CD14-positive monocyte (primary cell): ENCODE measurements around the gene RAB3C. TPM values are rescaled to one million over a fixed set of nuclear protein-coding genes. Genes with fewer than 3 reads are reported as not detected.

ENCODE experiments used
- DNase-seq, 3 donors: peaks; one replicate each; pipeline ENCODE4 v3.0.0-alpha.2; 2011 to 2022
- H2AFZ ChIP-seq: 2 replicates; pipeline ENCODE4 v1.6.0; 2012; ENCODE audit warnings: mild to moderate bottlenecking, low read depth, low read length, inconsistent platforms; ENCODE audit not compliant: insufficient read depth, poor library complexity, severe bottlenecking
- H3K27ac ChIP-seq, 2 donors: 1 replicate in 1 of 2; 2 replicates in 1 of 2; pipeline ENCODE4 v1.5.1; 2012 to 2013; ENCODE audit warnings: low read length in 2 of 2, control low read depth in 1 of 2, inconsistent platforms in 1 of 2, low read depth in 1 of 2, mild to moderate bottlenecking in 1 of 2
- H3K27me3 ChIP-seq, 2 donors: one replicate each; pipeline versions ENCODE4 v1.6.0 to v1.6.1; 2011 to 2013; ENCODE audit warnings: low read length in 2 of 2; ENCODE audit not compliant: control insufficient read depth in 2 of 2, insufficient read depth in 2 of 2
- H3K36me3 ChIP-seq, 2 donors: replicated peaks in 1 of 2; 1 replicate in 1 of 2; 2 replicates in 1 of 2; pipeline versions ENCODE4 v1.5.1 to v1.6.1; 2012 to 2013; ENCODE audit warnings: low read length in 2 of 2, control low read depth in 1 of 2, inconsistent platforms in 1 of 2, mild to moderate bottlenecking in 1 of 2; ENCODE audit not compliant: insufficient read depth in 2 of 2, control insufficient read depth in 1 of 2
- H3K4me1 ChIP-seq, 2 donors: 1 replicate in 1 of 2; 2 replicates in 1 of 2; pipeline versions ENCODE4 v1.5.1 to v1.6.1; 2012 to 2013; ENCODE audit warnings: low read length in 2 of 2, control low read depth in 1 of 2, inconsistent platforms in 1 of 2, mild to moderate bottlenecking in 1 of 2, moderate library complexity in 1 of 2; ENCODE audit not compliant: insufficient read depth in 2 of 2, control insufficient read depth in 1 of 2
- H3K4me2 ChIP-seq: replicated peaks from 2 replicates; pipeline ENCODE3; 2012; ENCODE audit warnings: low read length, moderate library complexity, mild to moderate bottlenecking; ENCODE audit not compliant: poor library complexity, severe bottlenecking; ENCODE audit errors: extremely low read depth
- H3K4me3 ChIP-seq, 3 experiments: fragments of 200-600 bp in 1 of 3; sonication (generic) in 1 of 3; replicated peaks in 1 of 3; 1 replicate in 2 of 3; 2 replicates in 1 of 3; pipeline ENCODE4 v1.5.1; 2011 to 2013; ENCODE audit warnings: low read length in 3 of 3, mild to moderate bottlenecking in 3 of 3, control low read depth in 2 of 3, low read depth in 2 of 3, inconsistent platforms in 1 of 3, moderate library complexity in 1 of 3
- H3K79me2 ChIP-seq: 2 replicates; pipeline ENCODE4 v1.6.0; 2012; ENCODE audit warnings: mild to moderate bottlenecking, control low read depth, inconsistent platforms, low read length, moderate library complexity; ENCODE audit not compliant: insufficient read depth
- H3K9ac ChIP-seq: 2 replicates; pipeline ENCODE4 v1.6.0; 2017; ENCODE audit warnings: low read length, mild to moderate bottlenecking; ENCODE audit not compliant: insufficient read depth, poor library complexity, severe bottlenecking
- H3K9me3 ChIP-seq, 2 donors: replicated peaks in 1 of 2; 1 replicate in 1 of 2; 2 replicates in 1 of 2; pipeline versions ENCODE4 v1.5.1 to v1.6.1; 2012 to 2013; ENCODE audit warnings: low read length in 2 of 2, control low read depth in 1 of 2; ENCODE audit not compliant: control insufficient read depth in 1 of 2, insufficient read depth in 1 of 2
- H4K20me1 ChIP-seq: 2 replicates; pipeline ENCODE4 v1.6.0; 2012; ENCODE audit warnings: mild to moderate bottlenecking, low read length, control low read depth, moderate library complexity; ENCODE audit not compliant: insufficient read depth
- H3K27ac Mint-ChIP-seq, 7 donors: one replicate each; pipeline ENCODE4 v1.8.0; 2020; ENCODE audit warnings: mild to moderate bottlenecking in 7 of 7, mixed read lengths in 7 of 7, moderate library complexity in 6 of 7, inconsistent platforms in 2 of 7
- H3K27me3 Mint-ChIP-seq, 3 donors: one replicate each; pipeline ENCODE4 v1.8.0; 2021 to 2022; ENCODE audit warnings: low read depth in 3 of 3, mild to moderate bottlenecking in 3 of 3, mixed read lengths in 3 of 3, moderate library complexity in 3 of 3, inconsistent platforms in 1 of 3
- H3K36me3 Mint-ChIP-seq, 2 donors: one replicate each; pipeline ENCODE4 v1.8.0; 2020; ENCODE audit warnings: mixed read lengths in 2 of 2, inconsistent platforms in 1 of 2, mild to moderate bottlenecking in 1 of 2
- H3K4me1 Mint-ChIP-seq: one replicate; pipeline ENCODE4 v1.8.0; 2020; ENCODE audit warnings: mild to moderate bottlenecking, mixed read lengths
- H3K4me3 Mint-ChIP-seq, 2 donors: one replicate each; pipeline ENCODE4 v1.8.0; 2020; ENCODE audit warnings: mild to moderate bottlenecking in 2 of 2, mixed read lengths in 2 of 2, moderate library complexity in 1 of 2
- H3K9me3 Mint-ChIP-seq, 7 donors: one replicate each; pipeline ENCODE4 v1.8.0; 2020 to 2022; ENCODE audit warnings: mixed read lengths in 7 of 7, mild to moderate bottlenecking in 6 of 7, moderate library complexity in 6 of 7, inconsistent platforms in 2 of 7
- WGBS: methylation state at CpG from one replicate; pipeline ENCODE4 v1.1.5; 2013; ENCODE audit warnings: missing lambda C conversion rate; ENCODE audit not compliant: insufficient coverage; 5-methylcytosine and 5-hydroxymethylcytosine counted together
- intact Hi-C, 2 donors: fragments of 100-400 bp; cut with micrococcal nuclease; formaldehyde crosslinking; loops; one replicate each; pipeline versions ENCODE4 v1.15.0 to v1.15.1; 2023
- polyA plus RNA-seq, 3 donors: library from polyadenylated mRNA; depleted of rRNA in 1 of 3; unstranded in 2 of 3; stranded (reverse) in 1 of 3; fragments of 300-500 nt in 2 of 3; fragments of >200 nt in 1 of 3; fragmentation: Illumina TruSeq in 2 of 3; gene quantifications; 1 replicate in 2 of 3; 2 replicates in 1 of 3; pipeline ENCODE4 v1.2.3, GENCODE V29; 2012 to 2021
- TF ChIP-seq, protein P1 (sequence below): fragments of 200-600 bp; IDR thresholded peaks from one replicate; pipeline ENCODE4 v1.8.0; 2022; ENCODE audit warnings: antibody characterized with exemption, mild to moderate bottlenecking

Gene RAB3C
- polyA plus RNA-seq, 3 donors, result under 0.01 to 0.81 TPM; not detected in 1

DNA sequence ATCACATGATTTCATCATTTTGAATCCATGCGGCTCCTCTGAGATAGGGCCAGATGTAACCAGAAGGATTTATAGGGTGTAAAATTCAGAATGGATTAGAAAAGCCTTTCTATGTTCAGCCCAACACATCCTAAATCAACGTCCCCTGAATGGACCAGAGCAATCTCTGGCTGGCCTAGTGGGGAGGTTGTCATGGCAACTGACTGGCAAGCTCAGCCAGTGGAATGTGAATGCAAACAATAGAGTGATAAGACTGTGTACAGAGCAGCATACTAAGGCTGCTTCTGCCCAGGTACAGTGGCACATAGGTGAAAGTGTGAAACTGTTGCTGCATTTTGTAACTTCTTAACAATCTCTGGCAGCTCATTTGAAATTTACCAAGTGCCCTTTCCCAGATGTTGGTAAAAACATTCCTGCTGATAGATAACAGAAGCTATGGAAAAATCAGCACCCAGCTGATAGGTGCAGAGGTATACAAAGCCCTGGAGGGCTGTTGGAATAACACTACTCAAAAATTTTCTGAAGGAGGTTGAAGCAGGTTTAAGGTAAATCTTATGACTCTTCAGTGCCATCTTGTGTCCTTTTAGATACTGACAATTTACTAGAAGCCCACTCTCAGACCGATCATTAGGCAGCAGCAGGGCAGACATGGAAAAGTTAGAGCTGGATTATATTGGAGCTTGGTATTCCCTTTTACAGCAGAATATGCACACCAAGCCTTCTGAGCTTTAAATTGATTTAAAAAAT is 267.2 kb downstream of the RAB3C start:
- Histone ChIP-seq H3K9me3 (no peaks in the 10 kb centered on the region), H2AFZ (no peak overlapping the region), H3K79me2 (no peaks in the 10 kb centered on the region), H3K4me1 (peaks cover 1 to 2% of the 10 kb centered on the region in 2 donors), H3K27ac (no peak overlapping the region), H3K9ac (no peak overlapping the region), H4K20me1 (no peaks in the 10 kb centered on the region), H3K27me3 (no peaks in the 10 kb centered on the region), H3K4me2 (no peak overlapping the region), H3K4me3 (no peak overlapping the region), H3K36me3 (no peaks in the 10 kb centered on the region)
- peaks cover 0 to 2% (median 0%) of the 10 kb centered on the region in 3 donors for H3K27me3 Mint-ChIP-seq
- no peak overlapping the region for H3K4me3 Mint-ChIP-seq
- no peaks in the 10 kb centered on the region for H3K36me3 Mint-ChIP-seq
- H3K4me1 Mint-ChIP-seq, result peaks cover 5% of the 10 kb centered on the region
- DNase-seq, result peak in 2 of 3 donors; percentile 13 to 32
- TF ChIP-seq, protein P1, sequence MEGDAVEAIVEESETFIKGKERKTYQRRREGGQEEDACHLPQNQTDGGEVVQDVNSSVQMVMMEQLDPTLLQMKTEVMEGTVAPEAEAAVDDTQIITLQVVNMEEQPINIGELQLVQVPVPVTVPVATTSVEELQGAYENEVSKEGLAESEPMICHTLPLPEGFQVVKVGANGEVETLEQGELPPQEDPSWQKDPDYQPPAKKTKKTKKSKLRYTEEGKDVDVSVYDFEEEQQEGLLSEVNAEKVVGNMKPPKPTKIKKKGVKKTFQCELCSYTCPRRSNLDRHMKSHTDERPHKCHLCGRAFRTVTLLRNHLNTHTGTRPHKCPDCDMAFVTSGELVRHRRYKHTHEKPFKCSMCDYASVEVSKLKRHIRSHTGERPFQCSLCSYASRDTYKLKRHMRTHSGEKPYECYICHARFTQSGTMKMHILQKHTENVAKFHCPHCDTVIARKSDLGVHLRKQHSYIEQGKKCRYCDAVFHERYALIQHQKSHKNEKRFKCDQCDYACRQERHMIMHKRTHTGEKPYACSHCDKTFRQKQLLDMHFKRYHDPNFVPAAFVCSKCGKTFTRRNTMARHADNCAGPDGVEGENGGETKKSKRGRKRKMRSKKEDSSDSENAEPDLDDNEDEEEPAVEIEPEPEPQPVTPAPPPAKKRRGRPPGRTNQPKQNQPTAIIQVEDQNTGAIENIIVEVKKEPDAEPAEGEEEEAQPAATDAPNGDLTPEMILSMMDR, result peak; percentile 62
- no peak overlapping the region for H3K27ac Mint-ChIP-seq
- WGBS, result no CpG with 5 or more reads among the region's 3 CpGs
- intact Hi-C loops, result loop anchor here (10.0 kb wide), 1 partner anchor 375 kb away; no protein-coding TSS in a partner anchor
- no peaks in the 10 kb centered on the region for H3K9me3 Mint-ChIP-seq

DNA sequence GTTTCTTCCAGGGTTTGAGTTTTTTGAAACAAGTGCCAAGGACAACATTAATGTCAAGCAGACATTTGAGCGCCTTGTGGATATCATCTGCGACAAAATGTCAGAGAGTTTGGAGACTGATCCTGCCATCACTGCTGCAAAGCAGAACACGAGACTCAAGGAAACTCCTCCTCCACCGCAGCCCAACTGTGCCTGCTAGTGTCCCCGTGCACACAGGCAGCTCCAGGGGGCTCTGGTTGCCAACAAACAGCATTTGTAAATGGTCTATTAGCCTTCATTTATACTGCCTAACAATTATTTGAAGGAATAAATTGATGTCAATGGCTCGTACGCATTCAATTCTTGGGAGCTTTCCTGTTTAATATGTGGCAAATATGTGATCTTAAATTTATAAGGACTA is 268.3 kb downstream of the RAB3C start:
- TF ChIP-seq, protein P1, result no peak
- intact Hi-C loops, result loop anchor here in 1 of 2 donors (10.0 kb wide), 1 partner anchor 376 kb away; no protein-coding TSS in a partner anchor
- H3K27ac Mint-ChIP-seq, result no peak overlapping the region

More for the DNA sequence above, 268.3 kb downstream of the RAB3C start:
- no peaks in the 10 kb centered on the region for H3K36me3 ChIP-seq
- Mint-ChIP-seq H3K27me3 (peaks cover 0 to 2% (median 0%) of the 10 kb centered on the region in 3 donors), H3K4me1 (peaks cover 3% of the 10 kb centered on the region), H3K36me3 (no peaks in the 10 kb centered on the region), H3K4me3 (no peak overlapping the region), H3K9me3 (no peaks in the 10 kb centered on the region)
- no peaks in the 10 kb centered on the region for H4K20me1 ChIP-seq
- no peaks in the 10 kb centered on the region for H3K9me3 ChIP-seq
- no peaks in the 10 kb centered on the region for H3K79me2 ChIP-seq
- no peak overlapping the region for H3K4me2 ChIP-seq
- no peak overlapping the region for H3K9ac ChIP-seq
- no peaks in the 10 kb centered on the region for H3K4me1 ChIP-seq
- H3K27ac ChIP-seq, result no peak overlapping the region
- no peak for DNase-seq
- no CpG with 5 or more reads among the region's 7 CpGs for WGBS
- H3K27me3 ChIP-seq, result no peaks in the 10 kb centered on the region
- H2AFZ ChIP-seq, result no peak overlapping the region
- H3K4me3 ChIP-seq, result no peak overlapping the region
